Stomach (tissue), 19 donors: ENCODE results near the gene DRG2. TPM values are rescaled to one million over a fixed set of nuclear protein-coding genes. Genes with fewer than 3 reads are reported as not detected.

Source experiments
- DNase-seq, 2 donors: peaks; one replicate each; pipeline versions ENCODE4 v3.0.0 to v3.0.0-alpha.2; 2013 to 2019
- H3K27ac ChIP-seq, 5 donors: fragments of 200-600 bp in 4 of 5; sonication (generic) in 4 of 5; one replicate each; pipeline ENCODE4 v1.5.1; 2013 to 2019; ENCODE audit warnings: mild to moderate bottlenecking in 1 of 5, moderate library complexity in 1 of 5
- H3K27me3 ChIP-seq, 3 donors: fragments of 200-600 bp; sonication (generic); one replicate each; pipeline ENCODE4 v1.5.1; 2017 to 2019; ENCODE audit warnings: mixed run types in 1 of 3
- H3K36me3 ChIP-seq, 4 donors: fragments of 200-600 bp; sonication (generic); 1 replicate in 3 of 4; 2 replicates in 1 of 4; pipeline ENCODE4 v1.5.1; 2016 to 2019
- H3K4me1 ChIP-seq, 4 donors: fragments of 200-600 bp; sonication (generic); one replicate each; pipeline ENCODE4 v1.5.1; 2016 to 2019
- H3K4me3 ChIP-seq, 4 donors: fragments of 200-600 bp; sonication (generic) in 3 of 4; one replicate each; pipeline ENCODE4 v1.5.1; 2016 to 2019; ENCODE audit warnings: mild to moderate bottlenecking in 1 of 4
- H3K9me3 ChIP-seq, 4 donors: fragments of 200-600 bp; sonication (generic); one replicate each; pipeline ENCODE4 v1.5.1; 2016 to 2019
- CTCF ChIP-seq, 7 experiments: fragments of 450-650 bp in 4 of 7; fragments of 200-600 bp in 3 of 7; sonication (generic) in 3 of 7; IDR thresholded peaks; one replicate each; pipeline ENCODE4 v1.5.1; 2016 to 2019; ENCODE audit warnings: antibody characterized with exemption in 7 of 7, control low read depth in 2 of 7, mild to moderate bottlenecking in 1 of 7
- EP300 ChIP-seq: sonication (generic); formaldehyde crosslinking; IDR thresholded peaks from one replicate; pipeline ENCODE4 v1.6.1; 2017; ENCODE audit warnings: antibody characterized with exemption
- POLR2A ChIP-seq, 4 donors: fragments of 450-650 bp; IDR thresholded peaks; one replicate each; pipeline ENCODE4 v1.6.1; 2016; ENCODE audit warnings: antibody characterized with exemption in 4 of 4, control low read depth in 2 of 4, mild to moderate bottlenecking in 1 of 4, moderate library complexity in 1 of 4
- POLR2AphosphoS5 ChIP-seq, 3 donors: sonication (generic); formaldehyde crosslinking; IDR thresholded peaks; one replicate each; pipeline ENCODE4 v1.6.1; 2016; ENCODE audit warnings: antibody characterized with exemption in 3 of 3
- WGBS, 5 donors: extraction: QIAGEN DNeasy Blood & Tissue Kit in 3 of 5; methylation state at CpG; one replicate each; pipeline versions ENCODE4 v1.1.5 to v1.1.7; 2013 to 2018; 5-methylcytosine and 5-hydroxymethylcytosine counted together
- intact Hi-C: fragments of 100-400 bp; cut with DNase I; formaldehyde crosslinking; loops from one replicate; pipeline ENCODE4 v1.15.1; 2023; ENCODE audit warnings: low total_unique reads
- long read RNA-seq, 10 donors: transcript quantifications; one replicate each; lab custom pipeline, GENCODE V29; 2026
- polyA plus RNA-seq, 3 donors: library from polyadenylated mRNA; stranded (reverse); fragments of 200-250 nt; gene quantifications; one replicate each; pipeline ENCODE4 v1.2.3, GENCODE V29; 2013
- total RNA-seq, 5 donors: library from RNA; depleted of rRNA; stranded (reverse); fragments of >200 nt; gene quantifications; one replicate each; pipeline versions ENCODE4 v1.1.0 to v1.2.3, GENCODE V29; 2014 to 2016
- donor health status: healthy with polysubstance abuse.
- donor health status: Bipolar disorder and iron deficiency.
- donor health status: healthy.

Gene DRG2
- total RNA-seq, result 10 to 100 TPM in 4 of 5 donors, 1 to 10 TPM in 1; 3.2 to 57.2 (median 41.4) TPM
- 10 to 100 TPM; 28.8 to 42.5 (median 34.1) TPM for polyA plus RNA-seq
- long read RNA-seq, donor 1, partial matches to known transcripts, result 0 of 4 reads
- long read RNA-seq, donor 1, other reads (novel, unspliced or antisense), result 0 of 4 reads
- long read RNA-seq, donor 2, partial matches to known transcripts, result 0 of 3 reads
- long read RNA-seq, donor 2, other reads (novel, unspliced or antisense), result 0 of 3 reads
- long read RNA-seq, donor 3, partial matches to known transcripts, result 0 of 6 reads
- long read RNA-seq, donor 3, other reads (novel, unspliced or antisense), result 0 of 6 reads
- long read RNA-seq, donor 4, partial matches to known transcripts, result 0 of 1 reads
- long read RNA-seq, donor 4, other reads (novel, unspliced or antisense), result 0 of 1 reads
- long read RNA-seq, donor 5, transcript DRG2-201 (13 exons, 1,964 nt), result major isoform, 7 of 7 reads
- long read RNA-seq, donor 5, partial matches to known transcripts, result 0 of 7 reads
- long read RNA-seq, donor 5, other reads (novel, unspliced or antisense), result 0 of 7 reads
- long read RNA-seq, donor 6, transcript DRG2-201 (13 exons, 1,964 nt), result major isoform, 9 of 17 reads
- long read RNA-seq, donor 6, partial matches to known transcripts, result 5 of 17 reads
- long read RNA-seq, donor 6, other reads (novel, unspliced or antisense), result 0 of 17 reads
- long read RNA-seq, donor 7, transcript DRG2-201 (13 exons, 1,964 nt), result major isoform, 8 of 10 reads
- long read RNA-seq, donor 7, partial matches to known transcripts, result 0 of 10 reads
- long read RNA-seq, donor 7, other reads (novel, unspliced or antisense), result 0 of 10 reads
- long read RNA-seq, donor 8, transcript DRG2-201 (13 exons, 1,964 nt), result major isoform, 7 of 7 reads
- long read RNA-seq, donor 8, partial matches to known transcripts, result 0 of 7 reads
- long read RNA-seq, donor 8, other reads (novel, unspliced or antisense), result 0 of 7 reads
- long read RNA-seq, donor 9, partial matches to known transcripts, result 0 of 4 reads
- long read RNA-seq, donor 9, other reads (novel, unspliced or antisense), result 0 of 4 reads
- long read RNA-seq, donor 10, partial matches to known transcripts, result 0 of 1 reads
- long read RNA-seq, donor 10, other reads (novel, unspliced or antisense), result 0 of 1 reads

- intact Hi-C loops, result no loop called here
- H3K27ac ChIP-seq, result peak within 1 kb of the TSS; percentile 67 to 85 (median 80)
- H3K9me3 ChIP-seq, result no peaks in the 10 kb centered on the region
- DNase-seq, result peak; percentile 96 to 97
- WGBS, 5 donors, result 0 to 1% (median 1%) methylated on average over 52 of the region's 52 CpGs
- H3K4me1 ChIP-seq, result peaks cover 10 to 27% (median 24%) of the 10 kb centered on the region in 4 donors
- H3K27me3 ChIP-seq, result no peaks in the 10 kb centered on the region
- H3K4me3 ChIP-seq, result peak within 1 kb of the TSS; percentile 58 to 85 (median 74)
- peak in 1 of 7 experiments; percentile 22 for TF ChIP-seq CTCF (IDR thresholded peaks at IDR 0.05)
- no peak for TF ChIP-seq EP300
- no peak for TF ChIP-seq POLR2A (IDR thresholded peaks at IDR 0.05)
- TF ChIP-seq POLR2AphosphoS5 (IDR thresholded peaks at IDR 0.05), result peak; percentile 78 to 93 (median 82)
- peaks cover 5 to 22% (median 18%) of the 10 kb centered on the region in 4 donors for H3K36me3 ChIP-seq
These were observed at the start of gene DRG2 for GRCh38 chr17:18087610-18088491. Gene DRG2, plus strand, starts transcription at chr17:18087948. Its CDS starts 76 bp downstream, at chr17:18088024.

GRCh38 chr17:18038149-18038850 is 49.4 kb upstream of the DRG2 start:
- H3K4me3 ChIP-seq, result peak overlapping the region; percentile 81 to 100 (median 96)
- H3K9me3 ChIP-seq, result no peaks in the 10 kb centered on the region
- TF ChIP-seq POLR2AphosphoS5 (IDR thresholded peaks at IDR 0.05) (no peak), POLR2A (IDR thresholded peaks at IDR 0.05) (no peak), CTCF (IDR thresholded peaks at IDR 0.05) (no peak), EP300 (no peak)
- intact Hi-C loops, result no loop called here
- H3K36me3 ChIP-seq, result no peaks in the 10 kb centered on the region
- no peaks in the 10 kb centered on the region for H3K27me3 ChIP-seq
- 3 to 5% (median 4%) methylated on average over 12 to 13 of the region's 13 CpGs for WGBS, 5 donors
- H3K27ac ChIP-seq, result peak overlapping the region; percentile 64 to 89 (median 79)
- peaks cover 27 to 68% (median 53%) of the 10 kb centered on the region in 4 donors for H3K4me1 ChIP-seq
- DNase-seq, result no peak

GRCh38 chr17:18038861-18039534 is 48.8 kb upstream of the DRG2 start, which contains the start of the genes ATPAF2 and GID4:
Gene ATPAF2, minus strand, starts transcription at chr17:18039168. Its CDS starts 155 bp downstream, at chr17:18039013.
Gene GID4, plus strand, starts transcription at chr17:18039408. Its CDS starts 57 bp downstream, at chr17:18039465.
- TF ChIP-seq CTCF (IDR thresholded peaks at IDR 0.05), result no peak
- TF ChIP-seq POLR2AphosphoS5 (IDR thresholded peaks at IDR 0.05), result peak; percentile 64 to 95 (median 64)
- TF ChIP-seq POLR2A (IDR thresholded peaks at IDR 0.05), result peak in 1 of 4 donors; percentile 9
- H3K36me3 ChIP-seq, result no peaks in the 10 kb centered on the region

More at GRCh38 chr17:18038861-18039534, 48.8 kb upstream of the DRG2 start, which contains the start of the genes ATPAF2 and GID4:
- H3K9me3 ChIP-seq, result no peaks in the 10 kb centered on the region
- peak within 1 kb of the TSS; percentile 81 to 100 (median 96) for H3K4me3 ChIP-seq
- intact Hi-C loops, result no loop called here
- peak; percentile 100 for DNase-seq
- 0% methylated on average over 25 to 67 of the region's 67 CpGs for WGBS, 5 donors
- no peaks in the 10 kb centered on the region for H3K27me3 ChIP-seq
- H3K4me1 ChIP-seq, result peaks cover 27 to 65% (median 52%) of the 10 kb centered on the region in 4 donors
- peak within 1 kb of the TSS; percentile 70 to 89 (median 87) for H3K27ac ChIP-seq
